GM13976 (cell line): ENCODE results near the gene FBXW5.

Experiments used
- DNase-seq: peaks from one replicate; pipeline ENCODE4 v3.0.0; 2012; ENCODE audit warnings: low spot score
- CTCF ChIP-seq: IDR thresholded peaks from 2 replicates; pipeline ENCODE4 v1.5.1; 2012; ENCODE audit warnings: borderline replicate concordance, mild to moderate bottlenecking; ENCODE audit not compliant: insufficient read depth; ENCODE audit errors: extremely low read depth, missing control alignments, control extremely low read depth
- in situ Hi-C: fragments of 300-500 bp; cut with MboI; formaldehyde crosslinking; loops from one replicate; pipeline ENCODE4 v1.12.0; 2022; ENCODE audit warnings: low sequenced_read_pairs, mixed read lengths, inconsistent platforms; ENCODE audit not compliant: unreplicated experiment

The FBXW5 gene

GRCh38 chr9:136915632-136916329, 28.8 kb downstream of the FBXW5 start:
- no peak for DNase-seq
- in situ Hi-C loops = no loop called here
- TF ChIP-seq CTCF = no peak

GRCh38 chr9:136913701-136914438, 30.7 kb downstream of the FBXW5 start:
- TF ChIP-seq CTCF = no peak
- DNase-seq = no peak
- in situ Hi-C loops = no loop called here

- in situ Hi-C loops = no loop called here
- DNase-seq = no peak
- TF ChIP-seq CTCF = no peak
These were observed 33.7 kb downstream of the FBXW5 start for GRCh38 chr9:136910901-136911245.

- DNase-seq = no peak
- in situ Hi-C loops = no loop called here
- no peak for TF ChIP-seq CTCF
These were observed 34.2 kb downstream of the FBXW5 start for GRCh38 chr9:136910197-136910900.

GRCh38 chr9:136907011-136907914, 37.3 kb downstream of the FBXW5 start:
- no peak for TF ChIP-seq CTCF
- no peak for DNase-seq
- in situ Hi-C loops = no loop called here

- DNase-seq = no peak
- in situ Hi-C loops = no loop called here
- no peak for TF ChIP-seq CTCF
These were observed 38.3 kb downstream of the FBXW5 start for GRCh38 chr9:136906266-136906665.
